ENCODE measurements around the gene GMIP. TPM values are rescaled to one million over a fixed set of nuclear protein-coding genes. Genes with fewer than 3 reads are reported as not detected.

The GMIP gene
- total and polyA plus RNA-seq, 2 donors (not counting 1 experiment from before 2014, with no cell fraction given) = 2.3 to 5.3 TPM

- no peak for TF ChIP-seq EZH2 (IDR thresholded peaks at IDR 0.05; ENCODE audit: low read length, missing control alignments)
- TF ChIP-seq, protein P1, sequence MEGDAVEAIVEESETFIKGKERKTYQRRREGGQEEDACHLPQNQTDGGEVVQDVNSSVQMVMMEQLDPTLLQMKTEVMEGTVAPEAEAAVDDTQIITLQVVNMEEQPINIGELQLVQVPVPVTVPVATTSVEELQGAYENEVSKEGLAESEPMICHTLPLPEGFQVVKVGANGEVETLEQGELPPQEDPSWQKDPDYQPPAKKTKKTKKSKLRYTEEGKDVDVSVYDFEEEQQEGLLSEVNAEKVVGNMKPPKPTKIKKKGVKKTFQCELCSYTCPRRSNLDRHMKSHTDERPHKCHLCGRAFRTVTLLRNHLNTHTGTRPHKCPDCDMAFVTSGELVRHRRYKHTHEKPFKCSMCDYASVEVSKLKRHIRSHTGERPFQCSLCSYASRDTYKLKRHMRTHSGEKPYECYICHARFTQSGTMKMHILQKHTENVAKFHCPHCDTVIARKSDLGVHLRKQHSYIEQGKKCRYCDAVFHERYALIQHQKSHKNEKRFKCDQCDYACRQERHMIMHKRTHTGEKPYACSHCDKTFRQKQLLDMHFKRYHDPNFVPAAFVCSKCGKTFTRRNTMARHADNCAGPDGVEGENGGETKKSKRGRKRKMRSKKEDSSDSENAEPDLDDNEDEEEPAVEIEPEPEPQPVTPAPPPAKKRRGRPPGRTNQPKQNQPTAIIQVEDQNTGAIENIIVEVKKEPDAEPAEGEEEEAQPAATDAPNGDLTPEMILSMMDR (conservative IDR thresholded peaks at IDR 0.05 in 1 of 2, IDR thresholded peaks at IDR 0.05 in 1 of 2; ENCODE audit: low read depth in 1 of 2, low read length in 2 of 2) = no peak
- Histone ChIP-seq H3K4me2 (ENCODE audit: extremely low read depth, insufficient read depth, low read length) (no peak overlapping the region), H3K4me3 (replicated peaks in 1 of 4; ENCODE audit: control extremely low read depth in 1 of 4, insufficient read depth in 1 of 4, low read depth in 3 of 4, low read length in 4 of 4) (no peak overlapping the region), H4K20me1 (ENCODE audit: control insufficient read depth, extremely low read depth, insufficient read depth, low read length) (no peaks in the 10 kb centered on the region), H3K79me2 (ENCODE audit: control insufficient read depth, insufficient read depth, low read length) (no peaks in the 10 kb centered on the region), H3K9me3 (ENCODE audit: control insufficient read depth, insufficient read depth, low read depth, low read length) (no peaks in the 10 kb centered on the region), H3K27ac (ENCODE audit: insufficient read depth, low read length) (no peak overlapping the region), H3K27me3 (ENCODE audit: control insufficient read depth, insufficient read depth, low read length) (no peaks in the 10 kb centered on the region), H2AFZ (ENCODE audit: low read length) (no peak overlapping the region), H3K36me3 (ENCODE audit: control insufficient read depth, insufficient read depth, low read length) (peaks cover 14% of the 10 kb centered on the region), H3K9ac (ENCODE audit: insufficient read depth, low read length) (no peak overlapping the region), H3K4me1 (ENCODE audit: control insufficient read depth, extremely low read depth, insufficient read depth, low read length) (no peaks in the 10 kb centered on the region)
- no peak for DNase-seq (ENCODE audit: low read depth in 2 of 2)
Measured at GRCh38 chr19:19637523-19638251, 5.8 kb downstream of the GMIP start.

DNA sequence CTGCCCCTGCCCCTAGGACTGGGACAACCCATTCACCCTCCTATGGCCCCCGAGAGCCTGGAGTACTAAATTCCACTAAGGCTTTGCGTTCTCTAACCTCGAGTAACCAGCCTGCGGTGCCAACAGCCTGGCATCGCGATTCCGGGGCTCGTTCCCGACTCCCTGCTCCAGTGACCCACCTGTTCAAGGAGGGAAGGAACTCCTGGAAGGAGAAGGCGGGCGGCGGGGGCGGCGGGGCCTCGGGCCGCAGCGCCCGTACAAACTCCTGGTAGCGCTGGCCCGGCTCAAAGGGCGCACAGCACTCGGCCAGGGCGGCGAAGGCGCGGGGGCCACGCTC, 6.3 kb downstream of the GMIP start:
- Histone ChIP-seq H3K4me2 (ENCODE audit: extremely low read depth, insufficient read depth, low read length) (no peak overlapping the region), H3K27me3 (ENCODE audit: control insufficient read depth, insufficient read depth, low read length) (no peaks in the 10 kb centered on the region), H3K36me3 (ENCODE audit: control insufficient read depth, insufficient read depth, low read length) (peaks cover 14% of the 10 kb centered on the region), H4K20me1 (ENCODE audit: control insufficient read depth, extremely low read depth, insufficient read depth, low read length) (no peaks in the 10 kb centered on the region), H3K4me1 (ENCODE audit: control insufficient read depth, extremely low read depth, insufficient read depth, low read length) (no peaks in the 10 kb centered on the region), H3K79me2 (ENCODE audit: control insufficient read depth, insufficient read depth, low read length) (no peaks in the 10 kb centered on the region), H3K4me3 (replicated peaks in 1 of 4; ENCODE audit: control extremely low read depth in 1 of 4, insufficient read depth in 1 of 4, low read depth in 3 of 4, low read length in 4 of 4) (no peak overlapping the region), H3K9ac (ENCODE audit: insufficient read depth, low read length) (no peak overlapping the region), H2AFZ (ENCODE audit: low read length) (no peak overlapping the region), H3K9me3 (ENCODE audit: control insufficient read depth, insufficient read depth, low read depth, low read length) (no peaks in the 10 kb centered on the region), H3K27ac (ENCODE audit: insufficient read depth, low read length) (no peak overlapping the region)
- TF ChIP-seq, protein P1 (conservative IDR thresholded peaks at IDR 0.05 in 1 of 2, IDR thresholded peaks at IDR 0.05 in 1 of 2; ENCODE audit: low read depth in 1 of 2, low read length in 2 of 2) = no peak
- DNase-seq (ENCODE audit: low read depth in 2 of 2) = no peak

- TF ChIP-seq EZH2 (IDR thresholded peaks at IDR 0.05; ENCODE audit: low read length, missing control alignments) = no peak
- TF ChIP-seq, protein P1 (conservative IDR thresholded peaks at IDR 0.05 in 1 of 2, IDR thresholded peaks at IDR 0.05 in 1 of 2; ENCODE audit: low read depth in 1 of 2, low read length in 2 of 2) = no peak
Measured at GRCh38 chr19:19636573-19637185, 6.8 kb downstream of the GMIP start.

More at GRCh38 chr19:19636573-19637185, 6.8 kb downstream of the GMIP start:
- no peaks in the 10 kb centered on the region for H3K27me3 ChIP-seq (ENCODE audit: control insufficient read depth, insufficient read depth, low read length)
- no peak overlapping the region for H3K4me3 ChIP-seq (replicated peaks in 1 of 4; ENCODE audit: control extremely low read depth in 1 of 4, insufficient read depth in 1 of 4, low read depth in 3 of 4, low read length in 4 of 4)
- no peak overlapping the region for H3K27ac ChIP-seq (ENCODE audit: insufficient read depth, low read length)
- peaks cover 14% of the 10 kb centered on the region for H3K36me3 ChIP-seq (ENCODE audit: control insufficient read depth, insufficient read depth, low read length)
- H3K79me2 ChIP-seq (ENCODE audit: control insufficient read depth, insufficient read depth, low read length) = no peaks in the 10 kb centered on the region
- no peaks in the 10 kb centered on the region for H3K9me3 ChIP-seq (ENCODE audit: control insufficient read depth, insufficient read depth, low read depth, low read length)
- H3K9ac ChIP-seq (ENCODE audit: insufficient read depth, low read length) = no peak overlapping the region
- no peak overlapping the region for H2AFZ ChIP-seq (ENCODE audit: low read length)
- no peak overlapping the region for H3K4me2 ChIP-seq (ENCODE audit: extremely low read depth, insufficient read depth, low read length)
- no peaks in the 10 kb centered on the region for H3K4me1 ChIP-seq (ENCODE audit: control insufficient read depth, extremely low read depth, insufficient read depth, low read length)
- no peaks in the 10 kb centered on the region for H4K20me1 ChIP-seq (ENCODE audit: control insufficient read depth, extremely low read depth, insufficient read depth, low read length)
- DNase-seq (ENCODE audit: low read depth in 2 of 2) = no peak

Measured in fibroblast of lung (primary cell).